Frontal cortex (tissue), 4 donors: ENCODE measurements around the gene PICALM. TPM values are rescaled to one million over a fixed set of nuclear protein-coding genes. Genes with fewer than 3 reads are reported as not detected.
"Not testable (repeated sequence)": the region's sequence is repeated elsewhere in the genome, so short reads cannot be mapped to it uniquely, and the experiment has no call there.

Experiments used
- DNase-seq, 2 donors: peaks; one replicate each; pipeline ENCODE4 v3.0.0; 2012; ENCODE audit warnings: low spot score in 2 of 2
- FAIRE-seq: peaks from 2 replicates; lab custom pipeline; 2012; peaks lifted over from hg19 to GRCh38; lab: Jason Lieb, UNC
- total RNA-seq: library from RNA; depleted of rRNA; stranded (reverse); fragments of >200 nt; gene quantifications from one replicate; pipeline ENCODE4 v1.2.3, GENCODE V29; 2014
- donor health status: control.
- donor health status: control.
- donor health status: control.

PICALM gene, protein sequence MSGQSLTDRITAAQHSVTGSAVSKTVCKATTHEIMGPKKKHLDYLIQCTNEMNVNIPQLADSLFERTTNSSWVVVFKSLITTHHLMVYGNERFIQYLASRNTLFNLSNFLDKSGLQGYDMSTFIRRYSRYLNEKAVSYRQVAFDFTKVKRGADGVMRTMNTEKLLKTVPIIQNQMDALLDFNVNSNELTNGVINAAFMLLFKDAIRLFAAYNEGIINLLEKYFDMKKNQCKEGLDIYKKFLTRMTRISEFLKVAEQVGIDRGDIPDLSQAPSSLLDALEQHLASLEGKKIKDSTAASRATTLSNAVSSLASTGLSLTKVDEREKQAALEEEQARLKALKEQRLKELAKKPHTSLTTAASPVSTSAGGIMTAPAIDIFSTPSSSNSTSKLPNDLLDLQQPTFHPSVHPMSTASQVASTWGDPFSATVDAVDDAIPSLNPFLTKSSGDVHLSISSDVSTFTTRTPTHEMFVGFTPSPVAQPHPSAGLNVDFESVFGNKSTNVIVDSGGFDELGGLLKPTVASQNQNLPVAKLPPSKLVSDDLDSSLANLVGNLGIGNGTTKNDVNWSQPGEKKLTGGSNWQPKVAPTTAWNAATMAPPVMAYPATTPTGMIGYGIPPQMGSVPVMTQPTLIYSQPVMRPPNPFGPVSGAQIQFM
- total RNA-seq: 1,205 TPM

DNA sequence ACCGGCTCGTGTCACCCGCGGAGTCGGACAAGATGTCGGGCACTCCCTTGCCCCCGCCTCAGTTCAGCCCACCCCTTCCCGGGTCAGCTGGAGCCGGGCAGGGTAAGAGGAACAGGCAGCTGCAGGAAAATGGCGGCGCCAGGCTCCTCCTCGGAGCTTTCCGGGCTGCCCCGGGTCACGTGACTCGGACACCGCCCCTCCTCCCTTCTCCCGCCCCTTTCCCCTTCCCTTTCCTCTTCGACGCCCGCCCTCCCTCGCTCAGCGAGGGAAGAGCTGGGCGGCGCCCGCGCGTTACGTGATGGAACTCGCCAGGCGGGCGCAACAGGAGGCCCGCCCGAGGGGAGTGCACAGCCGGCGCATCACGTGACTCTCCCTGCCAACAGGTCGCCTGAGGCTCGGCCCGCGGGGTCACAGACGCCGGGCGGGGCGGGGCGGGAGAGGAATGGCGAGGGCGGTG lies at the start of gene PICALM:
TSS of gene PICALM (minus strand) at position 134 of the 457 bp plus-strand sequence. CDS start 304 bp downstream, outside the sequence.
- DNase-seq (peak; percentile 92 to 95), FAIRE-seq (no peak)

DNA sequence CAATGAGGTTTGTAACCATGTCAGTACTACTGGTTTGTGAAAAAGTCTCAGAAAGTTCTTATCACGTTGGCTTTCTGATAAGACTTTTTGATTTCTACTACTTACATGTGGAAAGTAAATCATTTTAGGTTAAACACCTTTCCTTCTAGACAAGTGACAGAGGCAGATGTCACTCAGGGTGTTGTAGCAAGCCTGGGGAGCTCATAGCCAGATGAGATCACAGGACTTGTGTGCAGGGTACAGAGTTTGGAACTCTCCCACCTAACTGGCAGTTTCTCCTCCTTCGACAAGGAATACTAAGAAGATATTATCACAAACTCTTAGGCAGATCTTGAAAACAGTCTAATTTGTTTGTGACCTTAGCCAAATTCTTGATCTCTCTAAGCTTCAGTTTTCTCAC lies 49.4 kb upstream of the PICALM start:
- FAIRE-seq (no peak), DNase-seq (no peak)

DNA sequence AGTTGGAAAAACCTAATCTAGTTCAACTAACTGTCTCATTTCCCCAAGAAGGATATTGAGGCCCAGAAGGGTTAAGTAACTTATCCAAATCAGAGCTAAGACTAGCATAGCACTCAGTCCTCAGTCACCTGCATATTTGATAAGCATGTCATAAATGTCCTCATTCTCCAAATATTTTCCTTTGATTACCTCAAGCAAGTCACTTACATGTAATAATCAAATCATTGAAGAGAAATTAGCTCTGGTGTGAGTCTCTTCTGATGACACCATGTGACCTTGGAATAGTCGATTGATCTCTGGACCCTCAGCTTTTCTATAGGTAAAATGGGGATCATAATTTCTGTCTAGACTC lies 48.8 kb upstream of the PICALM start:
- no peak for FAIRE-seq
- DNase-seq: no peak

DNA sequence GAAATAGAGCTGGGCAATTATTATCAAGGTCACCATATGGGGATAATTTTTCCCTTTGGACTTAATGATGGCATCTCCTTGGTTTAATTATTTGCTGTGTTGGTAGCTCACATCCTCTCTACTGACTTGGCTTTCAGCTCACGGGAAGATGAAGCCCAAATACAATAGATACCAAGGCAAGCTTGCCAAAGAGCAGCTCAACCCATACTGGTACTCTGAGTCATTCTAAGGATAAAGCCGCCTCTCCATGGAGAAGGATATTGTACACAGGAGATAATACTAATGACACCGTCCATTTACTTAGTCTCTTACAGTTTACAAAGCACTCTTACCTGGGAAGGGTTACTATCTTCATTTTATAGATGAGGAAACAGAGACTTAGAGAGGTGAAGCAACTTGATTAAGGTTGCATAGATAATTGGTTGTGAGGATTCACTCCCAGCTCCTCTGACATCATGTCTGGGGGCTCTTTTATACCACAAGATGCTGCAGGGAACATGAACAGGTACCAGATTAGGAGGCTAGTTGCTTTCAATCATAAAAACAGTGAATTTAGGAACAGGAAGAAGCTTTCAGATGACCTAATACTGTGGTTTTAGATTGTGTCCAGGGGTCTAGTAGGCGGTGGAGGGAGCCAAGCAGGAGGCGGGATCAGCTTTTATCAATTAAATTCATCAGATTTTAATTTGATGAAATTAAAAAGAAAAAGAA lies 48.3 kb upstream of the PICALM start:
- FAIRE-seq: no peak
- DNase-seq: no peak

DNA sequence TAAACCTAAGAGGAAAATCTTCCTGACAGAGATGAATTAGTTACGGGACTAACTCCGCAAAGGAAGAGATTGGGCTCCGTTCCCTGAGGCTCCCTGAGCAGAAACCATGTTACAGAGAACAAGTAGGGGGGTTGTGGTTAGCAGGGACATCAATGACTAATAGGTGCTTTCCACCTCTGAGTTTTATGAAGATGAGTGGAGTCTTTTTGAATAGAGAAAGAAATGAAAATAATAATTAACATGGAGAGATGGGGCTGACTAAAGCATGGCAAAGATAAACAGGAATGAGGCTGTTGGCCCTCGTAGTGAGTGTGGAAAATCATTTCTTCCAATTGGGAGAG lies 47.5 kb upstream of the PICALM start:
- DNase-seq: no peak

DNA sequence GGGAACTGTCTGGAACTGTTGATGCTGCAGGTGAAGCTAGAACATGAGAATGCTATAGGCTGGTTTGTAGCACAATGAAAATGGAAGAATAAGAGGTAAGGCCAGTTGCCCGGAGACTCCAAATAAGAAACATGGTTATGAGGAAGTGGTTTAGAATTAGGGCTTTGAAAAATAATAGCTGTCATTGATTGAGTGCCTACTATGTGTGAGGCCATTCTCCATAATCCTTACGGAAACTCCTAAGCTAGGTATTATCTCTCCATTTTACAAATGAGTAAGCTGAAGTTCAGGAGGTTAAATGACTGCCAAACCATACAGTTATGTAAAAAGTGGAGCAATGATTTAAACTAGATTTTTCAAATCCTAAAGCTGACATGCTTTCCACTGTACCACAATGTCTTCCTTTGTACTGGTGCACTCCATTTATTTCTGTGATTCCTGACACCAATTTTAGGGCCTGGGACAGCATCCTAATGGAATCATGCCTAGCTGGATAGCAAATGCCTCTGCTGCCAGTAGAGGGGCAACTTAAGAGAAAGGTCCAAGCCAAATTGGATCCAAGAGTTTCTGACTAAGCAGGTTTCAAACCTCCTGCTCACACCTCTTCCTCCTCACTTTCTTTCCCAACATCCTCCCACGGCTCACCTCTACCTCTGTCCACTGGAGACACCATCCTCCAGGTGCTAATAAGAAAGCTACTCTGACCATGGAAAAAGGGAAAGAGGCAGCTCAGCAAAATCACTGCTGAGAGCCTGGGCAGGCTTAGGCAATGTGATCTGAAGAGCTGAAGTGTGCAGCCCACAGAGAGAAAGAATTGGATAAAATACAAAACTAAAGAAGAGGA lies 46.9 kb upstream of the PICALM start:
- DNase-seq (no peak), FAIRE-seq (no peak)

More for the DNA sequence above, 47.5 kb upstream of the PICALM start:
- no peak for FAIRE-seq

DNA sequence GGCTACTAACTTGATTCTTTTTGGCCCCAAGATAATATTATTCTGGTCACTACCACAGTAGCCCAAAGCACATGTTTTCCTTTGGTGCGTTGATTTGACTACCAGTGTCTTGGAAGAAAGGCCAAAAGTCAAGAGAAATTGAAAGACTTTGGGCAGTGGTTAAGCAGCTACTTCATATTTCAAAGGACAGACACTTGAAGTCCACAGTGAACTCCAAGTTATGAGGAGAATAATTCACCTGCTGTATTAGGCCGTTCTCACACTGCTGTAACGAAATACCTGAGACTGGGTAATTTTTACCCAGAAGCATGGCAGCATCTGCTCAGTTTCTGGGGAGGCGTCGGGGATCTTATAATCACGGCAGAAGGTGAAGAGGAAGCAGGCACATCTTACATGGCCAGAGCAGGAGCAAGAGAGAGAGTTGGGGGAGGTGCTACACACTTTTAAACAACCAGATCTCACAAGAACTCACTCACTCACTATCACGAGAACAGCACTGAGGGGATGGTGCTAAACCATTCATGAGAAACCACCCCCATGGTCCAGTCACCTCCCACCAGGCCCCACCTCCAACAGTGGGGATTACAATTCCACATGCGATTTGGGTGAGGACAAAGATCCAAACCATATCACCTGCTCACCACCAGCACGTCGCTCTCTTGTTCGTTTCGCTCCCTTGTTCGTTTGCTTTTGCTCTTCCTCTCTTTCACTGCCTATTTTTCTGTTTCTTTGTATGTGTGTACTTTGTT lies 40.2 kb upstream of the PICALM start:
- no peak for DNase-seq
- no peak for FAIRE-seq

DNA sequence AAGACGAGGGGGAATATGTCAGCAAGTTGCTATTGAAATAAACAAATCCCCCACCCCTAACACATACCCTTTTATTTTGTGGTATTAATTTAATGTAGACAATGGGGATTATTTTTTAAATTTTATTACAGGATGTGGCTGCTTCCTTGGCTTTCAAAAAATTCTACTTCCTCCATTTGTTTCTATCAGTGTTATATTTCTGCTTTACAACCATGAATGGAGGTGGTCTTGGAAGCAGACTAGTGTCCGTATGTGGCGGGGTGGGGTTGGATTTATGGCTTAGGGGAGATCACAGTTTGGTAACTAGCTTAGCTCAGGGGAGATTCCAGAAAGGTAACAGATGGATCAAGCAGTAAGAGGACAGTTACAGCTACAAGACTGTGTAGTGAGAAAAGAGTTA lies 39.3 kb upstream of the PICALM start:
- no peak for FAIRE-seq
- DNase-seq: no peak

DNA sequence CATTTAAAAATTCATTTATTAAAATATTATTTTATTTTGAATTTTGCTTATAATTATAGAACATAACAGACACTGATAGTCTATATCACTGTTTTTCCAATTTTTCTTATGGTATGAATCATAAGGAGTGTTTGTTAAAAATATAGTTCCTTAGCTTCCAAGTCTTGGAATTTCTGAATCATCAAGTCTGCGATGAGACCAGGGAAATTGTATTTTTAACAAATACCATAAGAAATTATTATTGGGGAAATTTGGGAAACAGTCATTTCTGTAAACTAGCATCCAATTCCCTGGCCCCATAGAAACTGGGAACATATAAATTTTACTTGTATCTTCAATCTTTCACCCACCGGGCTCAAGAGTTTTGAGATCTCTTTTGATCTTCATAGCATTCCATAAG lies 38.0 kb upstream of the PICALM start:
- no peak for FAIRE-seq
- no peak for DNase-seq

DNA sequence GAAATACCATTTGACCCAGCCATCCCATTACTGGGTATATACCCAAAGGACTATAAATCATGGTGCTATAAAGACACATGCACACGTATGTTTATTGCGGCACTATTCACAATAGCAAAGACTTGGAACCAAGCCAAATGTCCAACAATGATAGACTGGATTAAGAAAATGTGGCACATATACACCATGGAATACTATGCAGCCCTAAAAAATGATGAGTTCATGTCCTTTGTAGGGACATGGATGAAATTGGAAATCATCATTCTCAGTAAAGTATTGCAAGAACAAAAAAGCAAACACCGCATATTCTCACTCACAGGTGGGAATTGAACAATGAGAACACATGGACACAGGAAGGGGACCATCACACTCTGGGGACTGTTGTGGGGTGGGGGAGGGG lies 37.1 kb upstream of the PICALM start:
- DNase-seq, FAIRE-seq: not testable (repeated sequence)

DNA sequence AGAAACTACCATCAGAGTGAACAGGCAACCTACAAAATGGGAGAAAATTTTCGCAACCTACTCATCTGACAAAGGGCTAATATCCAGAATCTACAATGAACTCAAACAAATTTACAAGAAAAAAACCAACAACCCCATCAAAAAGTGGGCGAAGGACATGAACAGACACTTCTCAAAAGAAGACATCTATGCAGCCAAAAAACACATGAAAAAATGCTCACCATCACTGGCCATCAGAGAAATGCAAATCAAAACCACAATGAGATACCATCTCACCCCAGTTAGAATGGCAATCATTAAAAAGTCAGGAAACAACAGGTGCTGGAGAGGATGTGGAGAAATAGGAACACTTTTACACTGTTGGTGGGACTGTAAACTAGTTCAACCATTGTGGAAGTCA lies 36.7 kb upstream of the PICALM start:
- not testable (repeated sequence) for DNase-seq, FAIRE-seq

DNA sequence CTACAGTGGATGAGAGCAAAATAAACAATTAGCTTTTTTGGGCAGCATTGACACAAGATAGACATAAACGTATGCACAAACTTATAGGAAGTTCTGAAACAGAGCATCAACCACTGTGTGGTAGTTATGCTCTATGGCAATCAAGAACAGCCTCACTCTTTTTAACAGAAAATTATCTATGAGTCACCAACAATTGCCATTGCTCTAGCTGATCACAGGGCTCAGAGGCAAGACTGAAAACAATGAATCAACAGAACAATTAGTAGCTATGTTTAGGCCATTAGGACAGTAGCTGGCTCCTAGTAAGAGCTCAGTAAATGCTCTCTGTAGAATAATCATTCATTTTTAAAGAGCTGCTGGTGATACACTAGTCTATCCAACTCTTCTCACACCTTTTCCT lies 34.9 kb upstream of the PICALM start:
- DNase-seq (peak; percentile 38 to 50), FAIRE-seq (no peak)

DNA sequence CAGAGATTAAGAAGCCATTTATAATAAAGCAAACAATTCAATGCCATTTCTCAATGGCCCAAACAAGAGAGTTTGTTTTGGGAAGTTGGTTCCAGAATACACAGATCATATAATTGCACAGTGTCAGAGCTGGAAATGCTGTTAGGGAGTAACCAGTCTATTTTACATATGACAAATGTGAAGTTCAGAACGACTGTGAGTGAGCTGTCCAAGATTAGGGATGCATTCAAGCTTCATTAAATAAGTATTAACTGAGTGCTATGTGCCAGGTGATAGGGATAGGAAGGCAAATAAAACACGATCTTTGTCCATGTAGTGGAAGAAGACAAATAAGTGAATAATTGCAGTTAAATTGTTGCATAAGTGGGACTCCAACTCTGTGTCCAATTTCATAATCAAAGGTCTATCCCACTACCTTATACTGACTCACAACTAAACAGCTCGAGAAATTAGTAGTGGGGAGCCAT lies 33.1 kb upstream of the PICALM start:
- DNase-seq (no peak), FAIRE-seq (no peak)

DNA sequence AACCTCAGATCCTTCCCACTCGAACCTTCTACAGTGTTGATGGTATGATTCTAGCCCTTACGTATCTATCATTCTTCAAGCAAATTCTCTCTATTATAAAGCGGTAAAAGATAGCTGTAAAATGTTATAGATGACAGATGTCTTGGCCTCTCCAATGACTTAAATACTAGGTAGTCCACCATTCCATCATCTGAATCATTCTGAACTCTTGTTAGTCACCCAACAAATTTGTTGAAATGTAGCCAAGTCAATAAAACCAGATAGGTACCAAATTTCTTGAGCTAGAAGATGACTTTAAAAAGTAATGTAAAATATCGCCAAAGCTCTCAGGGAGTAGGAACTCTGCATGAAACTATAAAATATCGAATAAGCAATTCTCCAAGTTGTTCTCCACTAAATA lies 32.6 kb upstream of the PICALM start:
- no peak for FAIRE-seq
- no peak for DNase-seq

DNA sequence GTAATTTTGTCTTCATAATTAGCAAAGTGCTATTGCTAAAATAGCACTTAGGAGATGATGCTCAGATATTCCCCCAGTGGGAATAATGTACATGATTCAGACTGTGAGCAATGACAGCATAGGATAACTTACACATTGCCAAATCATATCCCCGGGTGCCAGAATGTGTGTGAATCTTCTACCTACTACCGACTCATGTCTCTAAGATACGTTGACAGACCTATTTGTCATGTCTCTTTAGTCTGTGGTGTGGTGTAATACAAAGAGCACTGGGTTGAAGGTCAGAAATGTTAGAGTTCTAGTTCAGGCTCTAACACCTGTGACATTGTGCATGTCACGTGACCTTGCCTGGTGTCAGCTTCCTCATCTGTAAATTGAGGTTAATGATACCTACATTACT lies 31.0 kb upstream of the PICALM start:
- DNase-seq: no peak
- FAIRE-seq: no peak

DNA sequence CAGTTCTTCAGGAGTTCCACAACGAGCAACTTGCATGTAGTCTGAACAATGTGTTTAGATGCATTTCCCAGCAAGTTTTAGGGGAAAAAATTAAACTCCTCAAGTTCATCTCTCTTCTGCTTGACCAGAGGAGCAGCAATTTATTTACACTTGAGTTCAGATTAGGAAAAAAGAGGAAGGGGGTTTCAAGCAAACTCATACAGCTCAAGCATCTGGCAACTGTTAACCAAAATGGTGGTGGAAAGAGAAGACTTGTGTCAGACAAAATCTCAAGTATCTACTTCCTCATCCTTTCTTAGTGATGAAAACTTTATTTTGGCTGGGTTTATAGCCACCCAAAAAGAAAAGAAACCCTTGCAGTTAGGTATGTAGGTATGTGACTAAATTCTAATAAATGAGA lies 29.1 kb upstream of the PICALM start:
- no peak for FAIRE-seq
- DNase-seq: no peak

DNA sequence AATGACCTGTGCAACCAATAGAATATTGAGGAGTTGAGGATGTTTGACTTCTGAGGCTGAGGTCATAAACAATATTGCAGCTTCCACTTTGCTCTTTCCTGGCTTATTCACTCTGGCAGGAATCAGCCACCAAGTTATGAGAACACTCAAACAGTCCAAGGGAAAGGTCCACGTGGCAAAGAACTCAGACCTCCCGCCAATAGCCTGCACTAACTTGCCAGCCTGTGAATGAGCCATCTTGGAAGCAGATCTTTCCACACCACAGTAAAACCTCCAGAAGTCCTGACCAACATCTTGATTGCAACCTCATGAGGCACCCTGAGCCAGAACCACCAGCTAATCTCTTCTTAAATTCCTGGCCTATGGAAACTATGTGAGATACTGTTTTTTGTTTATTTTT lies 22.7 kb upstream of the PICALM start:
- FAIRE-seq (no peak), DNase-seq (no peak)

DNA sequence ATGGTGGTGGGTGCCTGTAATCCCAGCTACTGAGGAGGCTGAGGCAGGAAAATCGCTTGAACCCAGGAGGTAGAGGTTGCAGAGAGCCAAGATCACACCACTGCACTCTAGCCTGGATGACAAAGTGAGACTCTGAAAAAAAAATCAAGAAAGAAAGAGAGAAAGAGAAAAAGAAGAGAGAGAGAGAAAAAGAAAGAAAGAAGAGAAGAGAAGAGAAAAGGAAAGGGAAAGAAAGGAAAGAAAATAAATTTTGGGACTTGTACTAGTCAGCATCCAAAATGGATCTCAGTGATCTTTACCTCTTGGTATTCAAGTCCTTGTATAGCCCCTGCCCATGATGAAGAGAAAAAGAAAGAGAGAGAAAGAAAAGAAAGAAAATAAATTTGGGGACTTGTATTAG lies 22.2 kb upstream of the PICALM start:
- FAIRE-seq: no peak
- no peak for DNase-seq

DNA sequence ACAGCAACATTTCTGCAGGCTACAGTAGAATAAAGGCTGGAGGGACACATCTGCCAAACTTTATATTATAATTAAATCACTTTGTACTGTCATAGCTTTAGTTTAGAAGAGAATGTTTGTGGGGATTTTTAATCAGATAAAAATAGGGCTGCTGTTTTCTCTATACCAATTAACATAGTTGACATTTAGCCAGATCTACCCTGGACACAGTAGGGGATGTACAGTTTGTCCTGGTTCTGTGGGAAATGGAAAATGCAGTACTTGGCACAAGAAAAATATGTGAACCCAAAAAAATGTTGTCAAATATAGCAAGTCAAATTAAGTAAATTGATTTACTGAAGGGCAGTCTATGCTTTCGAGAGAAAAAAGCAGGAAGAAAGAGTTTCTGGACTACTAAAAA lies 20.8 kb upstream of the PICALM start:
- no peak for FAIRE-seq
- no peak for DNase-seq
